ENCODE data around the gene PALLD.

DNA sequence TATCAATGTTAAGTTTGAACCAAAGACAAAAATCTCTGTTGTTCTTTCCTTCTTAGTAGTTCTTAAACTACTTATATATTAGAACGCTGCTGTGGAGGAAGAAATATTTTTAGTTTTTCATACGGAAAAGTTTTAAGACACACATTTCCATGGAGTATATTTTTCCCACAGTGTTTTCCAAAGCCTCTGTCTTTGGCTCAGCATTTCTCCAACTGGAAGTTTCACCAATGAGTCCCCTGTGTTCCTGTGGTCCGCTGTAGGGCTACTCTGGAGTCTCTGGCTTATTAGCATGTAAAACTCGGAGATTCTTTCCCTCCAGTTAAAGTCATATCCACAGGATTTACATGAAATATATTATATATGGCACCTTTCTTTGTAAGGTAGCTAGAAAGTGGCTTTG lies 264.2 kb downstream of the PALLD start:
- TF ChIP-seq, protein P1, sequence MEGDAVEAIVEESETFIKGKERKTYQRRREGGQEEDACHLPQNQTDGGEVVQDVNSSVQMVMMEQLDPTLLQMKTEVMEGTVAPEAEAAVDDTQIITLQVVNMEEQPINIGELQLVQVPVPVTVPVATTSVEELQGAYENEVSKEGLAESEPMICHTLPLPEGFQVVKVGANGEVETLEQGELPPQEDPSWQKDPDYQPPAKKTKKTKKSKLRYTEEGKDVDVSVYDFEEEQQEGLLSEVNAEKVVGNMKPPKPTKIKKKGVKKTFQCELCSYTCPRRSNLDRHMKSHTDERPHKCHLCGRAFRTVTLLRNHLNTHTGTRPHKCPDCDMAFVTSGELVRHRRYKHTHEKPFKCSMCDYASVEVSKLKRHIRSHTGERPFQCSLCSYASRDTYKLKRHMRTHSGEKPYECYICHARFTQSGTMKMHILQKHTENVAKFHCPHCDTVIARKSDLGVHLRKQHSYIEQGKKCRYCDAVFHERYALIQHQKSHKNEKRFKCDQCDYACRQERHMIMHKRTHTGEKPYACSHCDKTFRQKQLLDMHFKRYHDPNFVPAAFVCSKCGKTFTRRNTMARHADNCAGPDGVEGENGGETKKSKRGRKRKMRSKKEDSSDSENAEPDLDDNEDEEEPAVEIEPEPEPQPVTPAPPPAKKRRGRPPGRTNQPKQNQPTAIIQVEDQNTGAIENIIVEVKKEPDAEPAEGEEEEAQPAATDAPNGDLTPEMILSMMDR (IDR thresholded peaks at IDR 0.05) = no peak
- no peak for TF ChIP-seq POLR2A (IDR thresholded peaks at IDR 0.05)

All from testis (tissue), 2 donors.